PC-3 (cell line): ENCODE measurements around the gene SPIRE1. TPM values are rescaled to one million over a fixed set of nuclear protein-coding genes. Genes with fewer than 3 reads are reported as not detected.
"Not testable (repeated sequence)": the region's sequence is repeated elsewhere in the genome, so short reads cannot be mapped to it uniquely, and the experiment has no call there.

Experiments used
- ATAC-seq: fragments of 200-7000 bp; cut with Tn5 transposase; 2 replicates; pipeline ENCODE4 v1.9.1; 2020; ENCODE audit warnings: mild to moderate bottlenecking, moderate library complexity
- BruUV-seq: library from RNA; stranded (reverse); fragments of 400-500 nt; replicated peaks from 2 replicates; lab custom pipeline; 2021; lab: Mats Ljungman, UMichigan
- CTCF ChIA-PET: fragments of 300-600 bp; sonication (Branson Sonifier 250); formaldehyde crosslinking; loops from one replicate; lab custom pipeline; 2022; ENCODE audit warnings: antibody characterized with exemption; lab: Charles Lee
- POLR2A ChIA-PET: fragments of 300-600 bp; sonication (Branson Sonifier 250); formaldehyde crosslinking; loops from one replicate; lab custom pipeline; 2022; ENCODE audit warnings: antibody characterized with exemption; ENCODE audit not compliant: unreplicated experiment; lab: Charles Lee
- DNase-seq: peaks from one replicate; pipeline ENCODE4 v3.0.0-alpha.2; 2015
- H2AFZ ChIP-seq: fragments of 300-600 bp; sonication (generic); 2 replicates; pipeline ENCODE4 v1.6.0; 2016; ENCODE audit warnings: antibody characterized with exemption, low read length
- H3F3A ChIP-seq: fragments of 300-600 bp; sonication (generic); one replicate; pipeline ENCODE4 v1.6.0; 2017; ENCODE audit warnings: antibody characterized with exemption, low read length, control low read depth, mild to moderate bottlenecking; ENCODE audit not compliant: unreplicated experiment
- H3K27ac ChIP-seq: fragments of 300-600 bp; sonication (generic); 2 replicates; pipeline ENCODE4 v1.5.1; 2016; ENCODE audit warnings: mild to moderate bottlenecking, low read length
- H3K27me3 ChIP-seq: fragments of 300-600 bp; sonication (generic); 2 replicates; pipeline ENCODE4 v1.6.1; 2016; ENCODE audit warnings: low read length, mixed read lengths
- H3K36me3 ChIP-seq: fragments of 300-600 bp; sonication (generic); 2 replicates; pipeline ENCODE4 v1.6.1; 2016; ENCODE audit warnings: low read depth, mixed run types, low read length, mixed read lengths
- H3K4me1 ChIP-seq: fragments of 300-600 bp; sonication (generic); 2 replicates; pipeline ENCODE4 v1.5.1; 2016; ENCODE audit warnings: low read length; ENCODE audit not compliant: insufficient read depth
- H3K4me2 ChIP-seq: fragments of 300-600 bp; sonication (generic); 2 replicates; pipeline ENCODE4 v1.6.0; 2016; ENCODE audit warnings: low read length
- H3K4me3 ChIP-seq: fragments of 300-600 bp; sonication (generic); 2 replicates; pipeline ENCODE4 v1.5.1; 2016; ENCODE audit warnings: mild to moderate bottlenecking, low read length, mixed read lengths
- H3K79me2 ChIP-seq: fragments of 300-600 bp; sonication (generic); 2 replicates; pipeline ENCODE4 v1.6.1; 2017; ENCODE audit warnings: low read length, mixed read lengths
- H3K9ac ChIP-seq: fragments of 300-600 bp; sonication (generic); 2 replicates; pipeline ENCODE4 v1.6.0; 2016; ENCODE audit warnings: mild to moderate bottlenecking, low read length
- H3K9me2 ChIP-seq: fragments of 300-600 bp; sonication (generic); replicated peaks from 2 replicates; pipeline ENCODE4 v1.6.1; 2016; ENCODE audit warnings: mixed run types, low read length, mixed read lengths
- H3K9me3 ChIP-seq: fragments of 300-600 bp; sonication (generic); 2 replicates; pipeline ENCODE4 v1.6.1; 2016; ENCODE audit warnings: low read length, mixed read lengths
- H4K20me1 ChIP-seq: fragments of 300-600 bp; sonication (generic); 2 replicates; pipeline ENCODE4 v1.6.1; 2016; ENCODE audit warnings: low read length, mixed read lengths
- CTCF ChIP-seq: fragments of 300-600 bp; sonication (generic); conservative IDR thresholded peaks from 2 replicates; pipeline ENCODE4 v1.5.1; 2017; ENCODE audit warnings: antibody characterized with exemption, low read depth, mild to moderate bottlenecking, low read length
- EZH2 ChIP-seq: fragments of 300-600 bp; sonication (generic); IDR thresholded peaks from one replicate; pipeline ENCODE4 v1.6.1; 2017; ENCODE audit warnings: antibody characterized with exemption, mild to moderate bottlenecking, low read length; ENCODE audit not compliant: unreplicated experiment
- EZH2phosphoT487 ChIP-seq: fragments of 300-600 bp; sonication (generic); IDR thresholded peaks from 2 replicates; pipeline ENCODE4 v1.6.1; 2018; ENCODE audit warnings: mild to moderate bottlenecking, antibody characterized with exemption, low read length, borderline replicate concordance
- intact Hi-C: fragments of 100-400 bp; cut with micrococcal nuclease; formaldehyde crosslinking; loops from 2 replicates; pipeline ENCODE4 v1.9.0; 2023
- total RNA-seq: library from RNA; depleted of rRNA; stranded (reverse); fragments of >200 nt; gene quantifications from 2 replicates; pipeline ENCODE4 v1.2.3, GENCODE V29; 2014

Gene SPIRE1
- total RNA-seq, 1 experiment from 2014 or later, result 32.4 TPM

DNA sequence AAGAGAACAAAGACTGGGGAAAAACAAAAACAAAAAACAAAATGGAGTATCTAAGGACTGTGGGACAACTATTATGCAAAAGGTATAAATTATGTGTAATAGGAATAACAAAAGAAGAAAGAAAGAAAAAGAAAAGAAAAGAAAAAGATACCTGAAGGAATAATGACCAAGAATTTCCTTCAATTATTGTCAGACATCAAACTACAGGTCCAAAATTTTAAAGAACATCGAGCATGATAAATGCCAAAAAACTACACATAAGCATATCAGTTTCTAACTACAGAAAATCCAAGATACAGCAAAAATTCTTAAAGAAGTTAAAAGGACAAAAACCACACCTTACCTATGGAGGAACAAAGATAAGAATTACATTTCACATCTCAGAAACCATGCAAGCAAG is 93.0 kb downstream of the SPIRE1 start:
- ATAC-seq, result no peak
- DNase-seq, result no peak
- TF ChIP-seq EZH2, result no peak
- TF ChIP-seq EZH2phosphoT487, result no peak
- TF ChIP-seq CTCF, result no peak
- H3K4me3 ChIP-seq, result no peak overlapping the region
- H3K36me3 ChIP-seq, result no peaks in the 10 kb centered on the region
- no peaks in the 10 kb centered on the region for H3K9me2 ChIP-seq
- H3K9ac ChIP-seq, result no peak overlapping the region
- H3K9me3 ChIP-seq, result no peaks in the 10 kb centered on the region
- no peaks in the 10 kb centered on the region for H4K20me1 ChIP-seq
- intact Hi-C loops, result no loop called here
- H3F3A ChIP-seq, result no peaks in the 10 kb centered on the region
- H3K4me1 ChIP-seq, result peaks cover 10% of the 10 kb centered on the region
- no peak overlapping the region for H2AFZ ChIP-seq
- no peak overlapping the region for H3K4me2 ChIP-seq
- CTCF ChIA-PET, result no interaction called here
- POLR2A ChIA-PET, result no interaction called here
- H3K27ac ChIP-seq, result no peak overlapping the region
- no peaks in the 10 kb centered on the region for H3K27me3 ChIP-seq
- peaks cover 40% of the 10 kb centered on the region for H3K79me2 ChIP-seq
- BruUV-seq, result no TSS peak

DNA sequence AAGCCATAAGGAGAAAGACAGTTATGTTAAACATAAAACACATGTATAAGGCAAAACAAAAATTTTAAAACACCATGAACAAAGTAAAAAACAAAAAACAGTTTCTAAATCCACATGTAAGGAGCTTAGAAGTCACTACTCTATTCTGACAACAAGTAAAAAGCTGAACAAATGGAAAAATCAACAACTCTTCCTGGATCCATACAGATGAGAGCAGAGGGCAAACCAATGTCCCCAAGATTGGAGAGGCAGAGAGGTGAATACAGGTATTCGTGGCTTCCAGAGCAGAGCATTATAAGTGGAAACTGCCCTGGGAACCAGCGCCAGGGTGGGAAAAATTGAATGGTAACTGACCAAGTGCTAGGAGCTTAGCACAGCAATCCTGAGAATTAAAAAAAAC is 93.5 kb downstream of the SPIRE1 start:
- no TSS peak for BruUV-seq
- H3K9me3 ChIP-seq, result no peaks in the 10 kb centered on the region
- no peaks in the 10 kb centered on the region for H3K27me3 ChIP-seq
- no peaks in the 10 kb centered on the region for H3K36me3 ChIP-seq
- H3K9me2 ChIP-seq, result no peaks in the 10 kb centered on the region
- peaks cover 36% of the 10 kb centered on the region for H3K79me2 ChIP-seq
- ChIA-PET CTCF (no interaction called here), POLR2A (no interaction called here)
- intact Hi-C loops, result no loop called here
- H3K4me3 ChIP-seq, result no peak overlapping the region
- no peak overlapping the region for H3K27ac ChIP-seq
- H3F3A ChIP-seq, result no peaks in the 10 kb centered on the region
- TF ChIP-seq EZH2 (no peak), EZH2phosphoT487 (no peak), CTCF (no peak)
- ATAC-seq, result no peak
- DNase-seq, result no peak
- H4K20me1 ChIP-seq, result no peaks in the 10 kb centered on the region
- H2AFZ ChIP-seq, result no peak overlapping the region
- no peak overlapping the region for H3K4me2 ChIP-seq
- H3K9ac ChIP-seq, result no peak overlapping the region
- H3K4me1 ChIP-seq, result peaks cover 5% of the 10 kb centered on the region

- H2AFZ ChIP-seq, H3K27ac ChIP-seq: not testable (repeated sequence)
These were observed 97.3 kb downstream of the SPIRE1 start for GRCh38 chr18:12560600-12560999.

More at GRCh38 chr18:12560600-12560999, 97.3 kb downstream of the SPIRE1 start:
- H3K9ac ChIP-seq, ATAC-seq, H3F3A ChIP-seq, H3K9me3 ChIP-seq, H3K27me3 ChIP-seq, H3K36me3 ChIP-seq, CTCF ChIA-PET, H3K4me1 ChIP-seq, POLR2A ChIA-PET, intact Hi-C loops, BruUV-seq, H3K4me3 ChIP-seq, H3K9me2 ChIP-seq, H4K20me1 ChIP-seq, DNase-seq, H3K4me2 ChIP-seq: not testable (repeated sequence)
- H3K79me2 ChIP-seq, result peaks cover 26% of the 10 kb centered on the region
